Ovary (tissue), 3 donors: Measurements from ENCODE around the gene STIM1.
"Not testable (repeated sequence)": the region's sequence is repeated elsewhere in the genome, so short reads cannot be mapped to it uniquely, and the experiment has no call there.

ENCODE experiments used
- EP300 ChIP-seq: sonication (generic); formaldehyde crosslinking; IDR thresholded peaks from one replicate; pipeline ENCODE4 v1.6.1; 2017; ENCODE audit warnings: antibody characterized with exemption
- POLR2A ChIP-seq: fragments of 450-650 bp; IDR thresholded peaks from one replicate; pipeline ENCODE4 v1.6.1; 2017; ENCODE audit warnings: antibody characterized with exemption, mild to moderate bottlenecking, moderate library complexity
- TF ChIP-seq, protein P1 (sequence below), 3 donors: fragments of 450-650 bp in 2 of 3; fragments of 200-600 bp in 1 of 3; IDR thresholded peaks; one replicate each; pipeline versions ENCODE4 v1.5.1 to v1.8.0; 2016 to 2022; ENCODE audit warnings: antibody characterized with exemption in 3 of 3, mild to moderate bottlenecking in 1 of 3
- donor health status: DM: no; HTN: no; CAD: no.

DNA sequence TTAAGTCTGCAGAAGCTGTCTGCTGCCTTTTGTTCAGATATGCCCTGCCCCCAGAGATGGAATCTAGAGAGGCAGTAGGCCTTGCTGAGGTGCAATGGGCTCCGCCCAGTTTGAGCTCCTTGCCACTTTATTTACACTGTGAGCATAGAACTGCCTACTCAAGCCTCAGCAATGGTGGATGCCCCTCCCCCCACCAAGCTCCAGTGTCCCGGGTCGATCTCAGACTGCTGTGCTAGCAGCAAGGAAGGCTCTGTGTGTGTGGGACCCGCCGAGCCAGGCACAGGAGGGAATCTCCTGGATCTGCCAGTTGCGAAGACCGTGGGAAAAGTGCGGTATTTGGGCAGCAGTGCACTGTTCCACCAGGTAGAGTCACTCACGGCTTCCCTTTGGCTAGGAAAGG is 161.1 kb downstream of the STIM1 start:
- TF ChIP-seq, protein P1, sequence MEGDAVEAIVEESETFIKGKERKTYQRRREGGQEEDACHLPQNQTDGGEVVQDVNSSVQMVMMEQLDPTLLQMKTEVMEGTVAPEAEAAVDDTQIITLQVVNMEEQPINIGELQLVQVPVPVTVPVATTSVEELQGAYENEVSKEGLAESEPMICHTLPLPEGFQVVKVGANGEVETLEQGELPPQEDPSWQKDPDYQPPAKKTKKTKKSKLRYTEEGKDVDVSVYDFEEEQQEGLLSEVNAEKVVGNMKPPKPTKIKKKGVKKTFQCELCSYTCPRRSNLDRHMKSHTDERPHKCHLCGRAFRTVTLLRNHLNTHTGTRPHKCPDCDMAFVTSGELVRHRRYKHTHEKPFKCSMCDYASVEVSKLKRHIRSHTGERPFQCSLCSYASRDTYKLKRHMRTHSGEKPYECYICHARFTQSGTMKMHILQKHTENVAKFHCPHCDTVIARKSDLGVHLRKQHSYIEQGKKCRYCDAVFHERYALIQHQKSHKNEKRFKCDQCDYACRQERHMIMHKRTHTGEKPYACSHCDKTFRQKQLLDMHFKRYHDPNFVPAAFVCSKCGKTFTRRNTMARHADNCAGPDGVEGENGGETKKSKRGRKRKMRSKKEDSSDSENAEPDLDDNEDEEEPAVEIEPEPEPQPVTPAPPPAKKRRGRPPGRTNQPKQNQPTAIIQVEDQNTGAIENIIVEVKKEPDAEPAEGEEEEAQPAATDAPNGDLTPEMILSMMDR (IDR thresholded peaks at IDR 0.05) = not testable (repeated sequence)
- not testable (repeated sequence) for TF ChIP-seq POLR2A, EP300
